Activated CD4-positive, alpha-beta T cell treated with anti-CD3 and anti-CD28 coated beads for 24 hours (primary cell): Measurements from ENCODE around the gene SYNPO.

ENCODE experiments used
- DNase-seq, 2 donors: peaks; one replicate each; pipeline ENCODE4 v3.0.0-alpha.2; 2020; ENCODE audit warnings: low read depth in 2 of 2

Gene SYNPO

GRCh38 chr5:150640311-150641005 lies at the start of gene SYNPO:
TSS of gene SYNPO (plus strand) at chr5:150640660. CDS start at chr5:150648276, 7,616 bp downstream.
- no peak for DNase-seq

GRCh38 chr5:150590979-150591695 lies 49.3 kb upstream of the SYNPO start:
- DNase-seq, result no peak

- no peak for DNase-seq
These were observed 46.9 kb upstream of the SYNPO start for GRCh38 chr5:150593593-150593992.

- DNase-seq, result no peak
These were observed 46.5 kb upstream of the SYNPO start for GRCh38 chr5:150593996-150594395.

- no peak for DNase-seq
These were observed 44.9 kb upstream of the SYNPO start for GRCh38 chr5:150595466-150596031.

- DNase-seq, result no peak
These were observed 44.1 kb upstream of the SYNPO start for GRCh38 chr5:150596313-150596712.

- DNase-seq, result no peak
These were observed 43.6 kb upstream of the SYNPO start for GRCh38 chr5:150596826-150597225.

- no peak for DNase-seq
These were observed 42.5 kb upstream of the SYNPO start for GRCh38 chr5:150598006-150598405.

- DNase-seq, result no peak
These were observed 41.6 kb upstream of the SYNPO start for GRCh38 chr5:150598821-150599273.

- no peak for DNase-seq
These were observed 41.2 kb upstream of the SYNPO start for GRCh38 chr5:150599281-150599680.

GRCh38 chr5:150599917-150600511 lies 40.4 kb upstream of the SYNPO start:
- DNase-seq, result no peak

- DNase-seq, result no peak
These were observed 39.6 kb upstream of the SYNPO start for GRCh38 chr5:150600616-150601490.

- no peak for DNase-seq
These were observed 38.7 kb upstream of the SYNPO start for GRCh38 chr5:150601491-150602345.

GRCh38 chr5:150603052-150603451 lies 37.4 kb upstream of the SYNPO start:
- no peak for DNase-seq

- DNase-seq, result no peak
These were observed 37.0 kb upstream of the SYNPO start for GRCh38 chr5:150603491-150603890.

GRCh38 chr5:150604010-150604409 lies 36.5 kb upstream of the SYNPO start:
- DNase-seq, result no peak

GRCh38 chr5:150604894-150605440 lies 35.5 kb upstream of the SYNPO start:
- DNase-seq, result no peak

GRCh38 chr5:150605546-150605945 lies 34.9 kb upstream of the SYNPO start:
- no peak for DNase-seq

- DNase-seq, result no peak
These were observed 34.0 kb upstream of the SYNPO start for GRCh38 chr5:150606476-150606875.

- DNase-seq, result no peak
These were observed 33.4 kb upstream of the SYNPO start for GRCh38 chr5:150607105-150607504.
